Lung (tissue), 12 donors: ENCODE data around the gene CENPP. TPM values are rescaled to one million over a fixed set of nuclear protein-coding genes. Genes with fewer than 3 reads are reported as not detected.

ENCODE experiments used
- ATAC-seq: fragments of 200-7000 bp; cut with Tn5 transposase; one replicate; pipeline ENCODE4 v1.9.1; 2020; ENCODE audit warnings: moderate number of reproducible peaks; ENCODE audit not compliant: insufficient read depth, low FRiP score
- DNase-seq, 3 donors: peaks; one replicate each; pipeline ENCODE4 v3.0.0-alpha.2; 2013 to 2017
- H3K27ac ChIP-seq, 2 donors: one replicate each; pipeline ENCODE4 v1.5.1; 2013; ENCODE audit warnings: mild to moderate bottlenecking in 2 of 2, moderate library complexity in 2 of 2, control low read depth in 1 of 2, inconsistent platforms in 1 of 2, low read depth in 1 of 2, low read length in 1 of 2
- H3K27me3 ChIP-seq, 3 donors: one replicate each; pipeline ENCODE4 v1.5.1; 2013; ENCODE audit warnings: low read length in 2 of 3; ENCODE audit not compliant: control insufficient read depth in 3 of 3, insufficient read depth in 3 of 3
- H3K36me3 ChIP-seq, 4 donors: one replicate each; pipeline ENCODE4 v1.5.1; 2013; ENCODE audit warnings: low read length in 4 of 4, mild to moderate bottlenecking in 1 of 4, moderate library complexity in 1 of 4; ENCODE audit not compliant: control insufficient read depth in 4 of 4, insufficient read depth in 4 of 4
- H3K4me1 ChIP-seq, 5 donors: one replicate each; pipeline ENCODE4 v1.5.1; 2013; ENCODE audit warnings: low read length in 5 of 5, mild to moderate bottlenecking in 2 of 5, moderate library complexity in 1 of 5; ENCODE audit not compliant: control insufficient read depth in 5 of 5, insufficient read depth in 5 of 5
- H3K4me3 ChIP-seq: one replicate; pipeline ENCODE4 v1.5.1; 2013; ENCODE audit warnings: mild to moderate bottlenecking, control low read depth, moderate library complexity
- H3K9ac ChIP-seq, 2 donors: one replicate each; pipeline ENCODE4 v1.5.1; 2013; ENCODE audit warnings: low read length in 2 of 2, control low read depth in 1 of 2; ENCODE audit not compliant: insufficient read depth in 1 of 2
- H3K9me3 ChIP-seq, 4 donors: one replicate each; pipeline ENCODE4 v1.5.1; 2013; ENCODE audit warnings: low read length in 3 of 4, mild to moderate bottlenecking in 1 of 4, moderate library complexity in 1 of 4; ENCODE audit not compliant: control insufficient read depth in 4 of 4, insufficient read depth in 3 of 4
- CTCF ChIP-seq: IDR thresholded peaks from 2 replicates; pipeline ENCODE4 v1.5.1; 2012; ENCODE audit warnings: mild to moderate bottlenecking; ENCODE audit errors: control extremely low read depth, extremely low read depth
- WGBS, 2 donors: extraction: QIAGEN DNeasy Blood & Tissue Kit; methylation state at CpG; one replicate each; pipeline ENCODE4 v1.1.7; 2013; 5-methylcytosine and 5-hydroxymethylcytosine counted together
- polyA plus RNA-seq, 2 donors: library from polyadenylated mRNA; stranded (reverse); fragments of 200-250 nt; gene quantifications; one replicate each; pipeline ENCODE4 v1.2.1, GENCODE V29; 2013
- total RNA-seq, 2 donors: library from RNA; depleted of rRNA in 1 of 2; stranded (reverse); fragments of >200 nt in 1 of 2; gene quantifications; one replicate each; pipeline ENCODE4 v1.2.1, GENCODE V29; 2014 to 2021
- donor health status: control.
- donor health status: control.
- donor health status: Bipolar disorder and iron deficiency.
- donor health status: healthy.
- donor health status: DM: yes; HTN: yes; CAD: no.

Gene CENPP
- total and polyA plus RNA-seq, 4 donors: 1.2 to 11.8 (median 2.9) TPM

- ATAC-seq (no peak), DNase-seq (no peak)
- H3K9ac ChIP-seq: no peak overlapping the region
- no peaks in the 10 kb centered on the region for H3K27me3 ChIP-seq
- no peak overlapping the region for H3K4me3 ChIP-seq
- H3K36me3 ChIP-seq: peaks cover 32 to 52% (median 40%) of the 10 kb centered on the region in 4 donors
- no peak overlapping the region for H3K27ac ChIP-seq
- H3K4me1 ChIP-seq: no peaks in the 10 kb centered on the region
- H3K9me3 ChIP-seq: no peaks in the 10 kb centered on the region
- WGBS, 2 donors: 88 to 93% methylated on average over 7 of the region's 7 CpGs
- no peak for TF ChIP-seq CTCF
Measured at GRCh38 chr9:92644278-92644677, 318.5 kb downstream of the CENPP start.

GRCh38 chr9:92645041-92645440 lies 319.3 kb downstream of the CENPP start:
- Histone ChIP-seq H3K27ac (no peak overlapping the region), H3K9me3 (no peaks in the 10 kb centered on the region), H3K36me3 (peaks cover 28 to 50% (median 38%) of the 10 kb centered on the region in 4 donors), H3K4me3 (no peak overlapping the region), H3K27me3 (no peaks in the 10 kb centered on the region), H3K4me1 (no peaks in the 10 kb centered on the region), H3K9ac (no peak overlapping the region)
- ATAC-seq (no peak), DNase-seq (no peak)
- WGBS, 2 donors: 98 to 99% methylated on average over 4 of the region's 4 CpGs
- TF ChIP-seq CTCF: no peak

- Histone ChIP-seq H3K27ac (no peak overlapping the region), H3K27me3 (no peaks in the 10 kb centered on the region), H3K36me3 (peaks cover 19 to 38% (median 28%) of the 10 kb centered on the region in 4 donors), H3K4me3 (no peak overlapping the region), H3K9ac (no peak overlapping the region), H3K4me1 (no peaks in the 10 kb centered on the region), H3K9me3 (no peaks in the 10 kb centered on the region)
- DNase-seq: no peak
- no peak for ATAC-seq
- TF ChIP-seq CTCF: no peak
- WGBS, 2 donors: 95 to 97% methylated on average over 11 of the region's 11 CpGs
Measured at GRCh38 chr9:92647671-92648473, 322.1 kb downstream of the CENPP start.
